Liver (tissue), 3 donors: ENCODE data around the gene CIBAR2.

Experiments used
- EGR1 ChIP-seq, 2 donors: IDR thresholded peaks; 2 replicates each; pipeline ENCODE4 v1.6.1; 2016 to 2018; ENCODE audit warnings: antibody characterized with exemption in 2 of 2, low read depth in 2 of 2
- FOXA1 ChIP-seq: IDR thresholded peaks from 2 replicates; pipeline ENCODE4 v1.6.1; 2016; ENCODE audit warnings: antibody characterized with exemption
- JUND ChIP-seq, 2 donors: IDR thresholded peaks; 2 replicates each; pipeline ENCODE4 v1.6.1; 2016; ENCODE audit warnings: antibody characterized with exemption in 2 of 2
- MAX ChIP-seq: IDR thresholded peaks from 2 replicates; pipeline ENCODE4 v1.6.1; 2016; ENCODE audit warnings: antibody characterized with exemption
- RAD21 ChIP-seq, 2 donors: IDR thresholded peaks; 2 replicates each; pipeline ENCODE4 v1.6.1; 2016; ENCODE audit warnings: antibody characterized with exemption in 2 of 2, mild to moderate bottlenecking in 2 of 2
- REST ChIP-seq: IDR thresholded peaks from 2 replicates; pipeline ENCODE4 v1.6.1; 2016; ENCODE audit warnings: antibody characterized with exemption, mild to moderate bottlenecking
- TAF1 ChIP-seq: conservative IDR thresholded peaks from 2 replicates; pipeline ENCODE4 v1.6.1; 2016; ENCODE audit warnings: antibody characterized with exemption, mild to moderate bottlenecking
- YY1 ChIP-seq: IDR thresholded peaks from 2 replicates; pipeline ENCODE4 v1.6.1; 2016; ENCODE audit warnings: antibody characterized with exemption, mild to moderate bottlenecking
- TF ChIP-seq, protein P1 (sequence below): IDR thresholded peaks from 2 replicates; pipeline ENCODE4 v1.6.1; 2016; ENCODE audit warnings: antibody characterized with exemption
- TF ChIP-seq, protein P2 (sequence below): fragments of 150-350 bp; IDR thresholded peaks from 2 replicates; pipeline ENCODE4 v1.5.1; 2017; ENCODE audit warnings: improper control_type of control experiment, low read depth, low read length; ENCODE audit not compliant: missing input control
- donor health status: healthy.
- donor health status: healthy.

- TF ChIP-seq, protein P1, sequence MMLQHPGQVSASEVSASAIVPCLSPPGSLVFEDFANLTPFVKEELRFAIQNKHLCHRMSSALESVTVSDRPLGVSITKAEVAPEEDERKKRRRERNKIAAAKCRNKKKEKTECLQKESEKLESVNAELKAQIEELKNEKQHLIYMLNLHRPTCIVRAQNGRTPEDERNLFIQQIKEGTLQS: no peak
- TF ChIP-seq RAD21 (IDR thresholded peaks at IDR 0.05) (no peak), YY1 (no peak), JUND (IDR thresholded peaks at IDR 0.05) (no peak), MAX (no peak), REST (no peak), TAF1 (no peak), EGR1 (IDR thresholded peaks at IDR 0.05; ENCODE audit: low read depth in 2 of 2) (no peak), FOXA1 (no peak)
- TF ChIP-seq, protein P2, sequence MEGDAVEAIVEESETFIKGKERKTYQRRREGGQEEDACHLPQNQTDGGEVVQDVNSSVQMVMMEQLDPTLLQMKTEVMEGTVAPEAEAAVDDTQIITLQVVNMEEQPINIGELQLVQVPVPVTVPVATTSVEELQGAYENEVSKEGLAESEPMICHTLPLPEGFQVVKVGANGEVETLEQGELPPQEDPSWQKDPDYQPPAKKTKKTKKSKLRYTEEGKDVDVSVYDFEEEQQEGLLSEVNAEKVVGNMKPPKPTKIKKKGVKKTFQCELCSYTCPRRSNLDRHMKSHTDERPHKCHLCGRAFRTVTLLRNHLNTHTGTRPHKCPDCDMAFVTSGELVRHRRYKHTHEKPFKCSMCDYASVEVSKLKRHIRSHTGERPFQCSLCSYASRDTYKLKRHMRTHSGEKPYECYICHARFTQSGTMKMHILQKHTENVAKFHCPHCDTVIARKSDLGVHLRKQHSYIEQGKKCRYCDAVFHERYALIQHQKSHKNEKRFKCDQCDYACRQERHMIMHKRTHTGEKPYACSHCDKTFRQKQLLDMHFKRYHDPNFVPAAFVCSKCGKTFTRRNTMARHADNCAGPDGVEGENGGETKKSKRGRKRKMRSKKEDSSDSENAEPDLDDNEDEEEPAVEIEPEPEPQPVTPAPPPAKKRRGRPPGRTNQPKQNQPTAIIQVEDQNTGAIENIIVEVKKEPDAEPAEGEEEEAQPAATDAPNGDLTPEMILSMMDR: no peak
These were observed 32.9 kb upstream of the CIBAR2 start for GRCh38 chr16:85145188-85145587.
